Lower lobe of right lung (tissue), 2 donors: Measurements from ENCODE around the gene TFB2M. TPM values are rescaled to one million over a fixed set of nuclear protein-coding genes. Genes with fewer than 3 reads are reported as not detected.
"Not testable (repeated sequence)": the region's sequence is repeated elsewhere in the genome, so short reads cannot be mapped to it uniquely, and the experiment has no call there.

Experiments
- ATAC-seq, 2 donors: fragments of 200-7000 bp; cut with Tn5 transposase; one replicate each; pipeline ENCODE4 v1.9.1; 2020 to 2022; ENCODE audit warnings: mild to moderate bottlenecking in 2 of 2, moderate library complexity in 2 of 2
- DNase-seq: peaks from one replicate; pipeline ENCODE4 v3.0.0-alpha.2; 2020
- H3K27ac ChIP-seq: fragments of 200-600 bp; one replicate; pipeline ENCODE4 v1.8.0; 2022
- H3K27me3 ChIP-seq: fragments of 200-600 bp; one replicate; pipeline ENCODE4 v1.8.0; 2022; ENCODE audit warnings: low read depth
- H3K36me3 ChIP-seq: fragments of 200-600 bp; one replicate; pipeline ENCODE4 v1.8.0; 2022; ENCODE audit warnings: mild to moderate bottlenecking
- H3K4me1 ChIP-seq: fragments of 200-600 bp; one replicate; pipeline ENCODE4 v1.8.0; 2022
- H3K4me3 ChIP-seq: fragments of 200-600 bp; one replicate; pipeline ENCODE4 v1.8.0; 2022; ENCODE audit warnings: mild to moderate bottlenecking
- H3K9me3 ChIP-seq: fragments of 200-600 bp; one replicate; pipeline ENCODE4 v1.8.0; 2022
- intact Hi-C: fragments of 100-400 bp; cut with DNase I; formaldehyde crosslinking; loops from one replicate; pipeline ENCODE4 v1.11.0; 2022
- total RNA-seq: library from RNA; stranded (reverse); fragmentation: NEBNext Ultra II Directional; extraction: Animal tissue kit (Norgen Biotek cat#: 25700); gene quantifications from one replicate; pipeline ENCODE4 v1.2.1, GENCODE V29; 2021
- TF ChIP-seq, protein P1 (sequence below): fragments of 200-600 bp; IDR thresholded peaks from one replicate; pipeline ENCODE4 v1.8.0; 2022; ENCODE audit warnings: antibody characterized with exemption, mild to moderate bottlenecking
- donor health status: DM: no; HTN: yes; CAD: no; lungs with severe emphysema.

TFB2M gene
- total RNA-seq, 1 donor from 2014 or later, result 10.2 TPM

DNA sequence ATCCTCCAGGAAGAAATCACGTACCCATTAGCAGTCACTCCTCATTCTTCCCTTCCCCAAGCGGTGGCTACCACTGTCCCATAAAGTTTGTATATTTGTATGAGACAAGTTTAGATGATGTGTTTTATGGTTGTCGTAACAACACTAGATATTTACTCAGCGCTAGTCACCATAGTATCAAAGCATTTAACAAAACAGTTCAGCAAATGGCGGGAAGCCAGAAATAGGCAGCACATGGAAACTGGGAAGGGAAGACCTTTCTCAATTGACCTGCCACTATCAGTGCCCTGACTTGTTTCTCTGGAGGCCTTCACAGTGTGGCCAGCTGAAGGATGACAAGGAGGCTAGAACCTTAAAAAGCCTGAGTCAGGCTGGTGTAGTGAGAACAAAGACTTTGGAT lies 31.3 kb upstream of the TFB2M start:
- intact Hi-C loops, result no loop called here
- H3K27ac ChIP-seq, result no peak overlapping the region

DNA sequence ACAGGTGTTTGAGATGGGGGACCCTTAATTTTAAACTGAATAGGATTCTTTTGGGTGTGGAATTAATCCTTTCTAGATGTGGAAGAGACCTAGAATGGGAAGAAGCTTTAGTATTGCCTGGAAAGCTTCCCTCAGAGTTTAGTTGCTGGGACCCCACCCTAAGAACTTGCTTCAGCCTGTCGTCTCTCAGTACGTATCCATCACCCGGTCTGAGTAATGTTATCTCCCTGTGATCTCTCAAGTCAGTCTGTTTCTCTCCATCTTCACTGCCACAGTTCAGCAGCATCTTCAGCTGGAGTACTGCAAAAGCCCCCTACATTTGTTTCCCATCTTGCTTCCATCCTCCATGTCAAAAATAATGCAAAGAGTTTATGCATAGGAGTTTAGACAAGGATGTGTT lies 29.1 kb upstream of the TFB2M start:
- ATAC-seq (no peak), DNase-seq (no peak)
- peaks cover 9% of the 10 kb centered on the region for H3K4me1 ChIP-seq
- TF ChIP-seq, protein P1, sequence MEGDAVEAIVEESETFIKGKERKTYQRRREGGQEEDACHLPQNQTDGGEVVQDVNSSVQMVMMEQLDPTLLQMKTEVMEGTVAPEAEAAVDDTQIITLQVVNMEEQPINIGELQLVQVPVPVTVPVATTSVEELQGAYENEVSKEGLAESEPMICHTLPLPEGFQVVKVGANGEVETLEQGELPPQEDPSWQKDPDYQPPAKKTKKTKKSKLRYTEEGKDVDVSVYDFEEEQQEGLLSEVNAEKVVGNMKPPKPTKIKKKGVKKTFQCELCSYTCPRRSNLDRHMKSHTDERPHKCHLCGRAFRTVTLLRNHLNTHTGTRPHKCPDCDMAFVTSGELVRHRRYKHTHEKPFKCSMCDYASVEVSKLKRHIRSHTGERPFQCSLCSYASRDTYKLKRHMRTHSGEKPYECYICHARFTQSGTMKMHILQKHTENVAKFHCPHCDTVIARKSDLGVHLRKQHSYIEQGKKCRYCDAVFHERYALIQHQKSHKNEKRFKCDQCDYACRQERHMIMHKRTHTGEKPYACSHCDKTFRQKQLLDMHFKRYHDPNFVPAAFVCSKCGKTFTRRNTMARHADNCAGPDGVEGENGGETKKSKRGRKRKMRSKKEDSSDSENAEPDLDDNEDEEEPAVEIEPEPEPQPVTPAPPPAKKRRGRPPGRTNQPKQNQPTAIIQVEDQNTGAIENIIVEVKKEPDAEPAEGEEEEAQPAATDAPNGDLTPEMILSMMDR, result no peak
- H3K27me3 ChIP-seq, result no peaks in the 10 kb centered on the region
- no peaks in the 10 kb centered on the region for H3K9me3 ChIP-seq
- intact Hi-C loops, result no loop called here
- peaks cover 11% of the 10 kb centered on the region for H3K36me3 ChIP-seq
- no peak overlapping the region for H3K4me3 ChIP-seq
- H3K27ac ChIP-seq, result no peak overlapping the region

More for the DNA sequence above, 31.3 kb upstream of the TFB2M start:
- ATAC-seq (peak; percentile 73 to 85), DNase-seq (no peak)
- H3K9me3 ChIP-seq, result no peaks in the 10 kb centered on the region
- TF ChIP-seq, protein P1, result no peak
- no peak overlapping the region for H3K4me3 ChIP-seq
- peaks cover 6% of the 10 kb centered on the region for H3K36me3 ChIP-seq
- no peaks in the 10 kb centered on the region for H3K27me3 ChIP-seq
- peaks cover 9% of the 10 kb centered on the region for H3K4me1 ChIP-seq

DNA sequence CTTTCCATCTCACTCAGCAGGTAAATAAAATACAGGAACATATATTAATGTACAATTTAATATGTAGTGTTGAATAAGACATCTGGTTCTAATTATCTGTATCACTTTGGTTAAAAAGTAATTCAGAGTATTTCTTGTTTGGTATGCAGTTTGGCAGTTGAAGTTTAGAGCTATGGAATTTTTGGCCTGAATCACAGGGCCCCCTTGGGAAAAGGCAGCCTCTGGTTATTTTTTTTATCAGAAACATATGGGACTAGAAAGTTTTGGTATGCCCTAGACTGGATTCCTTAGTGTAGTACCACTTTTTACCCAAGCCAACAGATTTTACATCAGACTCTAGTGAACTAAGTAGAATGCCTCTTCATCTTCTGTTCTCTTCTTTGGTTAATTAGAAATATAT lies 26.6 kb upstream of the TFB2M start:
- Histone ChIP-seq H3K27ac (no peak overlapping the region), H3K36me3 (peaks cover 11% of the 10 kb centered on the region), H3K4me3 (no peak overlapping the region), H3K4me1 (peaks cover 11% of the 10 kb centered on the region), H3K9me3 (no peaks in the 10 kb centered on the region), H3K27me3 (no peaks in the 10 kb centered on the region)
- intact Hi-C loops, result no loop called here
- no peak for DNase-seq
- ATAC-seq, result no peak
- TF ChIP-seq, protein P1, result no peak

DNA sequence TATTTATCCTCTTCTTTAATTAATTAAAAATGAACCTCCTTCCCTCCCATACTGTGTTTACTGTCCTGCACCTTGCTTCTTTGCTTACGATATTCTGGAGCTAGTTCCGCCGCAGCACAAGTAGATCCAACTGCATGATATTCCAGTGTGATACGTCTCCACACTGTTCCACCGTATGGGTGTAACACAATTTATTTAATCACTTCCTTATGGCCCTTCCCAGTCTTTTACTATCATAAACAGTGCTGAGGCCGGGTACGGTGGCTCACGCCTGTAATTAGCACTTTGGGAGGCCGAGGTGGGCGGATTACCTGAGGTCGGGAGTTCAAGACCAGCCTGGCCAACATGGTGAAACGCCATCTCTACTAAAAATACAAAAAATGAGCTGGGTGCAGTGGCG lies 25.9 kb upstream of the TFB2M start:
- intact Hi-C loops, result no loop called here
- DNase-seq, result no peak
- peaks cover 11% of the 10 kb centered on the region for H3K36me3 ChIP-seq
- H3K27ac ChIP-seq, result no peak overlapping the region
- H3K9me3 ChIP-seq, result no peaks in the 10 kb centered on the region
- ATAC-seq, result no peak
- no peaks in the 10 kb centered on the region for H3K27me3 ChIP-seq
- peaks cover 14% of the 10 kb centered on the region for H3K4me1 ChIP-seq
- no peak overlapping the region for H3K4me3 ChIP-seq
- TF ChIP-seq, protein P1, result no peak

DNA sequence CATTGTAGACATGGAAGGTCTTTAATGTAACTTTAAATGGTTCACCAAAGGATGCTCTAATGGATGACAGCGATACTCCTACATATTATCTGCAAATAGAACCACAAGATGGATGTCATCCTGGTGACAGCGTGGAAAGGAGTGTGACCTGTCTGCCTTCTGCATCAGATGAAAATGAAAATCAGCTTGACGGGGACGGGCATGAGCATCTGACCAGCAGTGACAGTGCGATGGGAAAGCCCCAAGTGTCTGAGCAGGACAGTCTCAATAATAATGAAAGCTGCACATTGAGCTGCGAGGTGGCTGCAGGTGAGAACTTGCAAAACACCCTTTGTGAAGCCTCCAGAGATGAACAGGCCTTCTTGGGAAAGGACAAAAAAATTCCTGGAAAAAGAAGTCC lies 25.4 kb upstream of the TFB2M start:
- TF ChIP-seq, protein P1, result no peak
- no peak for DNase-seq
- Histone ChIP-seq H3K4me1 (peaks cover 18% of the 10 kb centered on the region), H3K9me3 (no peaks in the 10 kb centered on the region), H3K27ac (no peak overlapping the region), H3K27me3 (no peaks in the 10 kb centered on the region), H3K4me3 (no peak overlapping the region), H3K36me3 (peaks cover 11% of the 10 kb centered on the region)
- intact Hi-C loops, result no loop called here
- no peak for ATAC-seq

DNA sequence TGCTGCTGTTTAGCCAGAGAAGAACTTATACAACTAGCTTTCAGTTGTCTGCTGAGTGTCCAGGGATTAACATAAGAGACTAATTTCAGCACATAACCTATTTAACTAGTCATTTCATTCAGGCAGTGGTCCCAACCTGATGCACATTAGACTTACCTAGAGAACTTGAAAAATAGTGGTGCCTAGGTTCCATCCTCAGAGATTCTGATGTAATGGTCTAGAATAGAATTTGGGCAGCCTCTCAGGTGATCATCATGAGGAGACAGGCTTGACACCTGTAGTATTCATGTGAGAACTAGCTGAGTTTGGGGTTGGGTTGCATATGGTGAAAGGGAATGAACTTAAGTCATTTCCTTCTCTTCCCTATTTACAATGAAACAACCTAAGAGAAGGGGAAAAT lies 25.0 kb upstream of the TFB2M start:
- Histone ChIP-seq H3K4me1 (peaks cover 20% of the 10 kb centered on the region), H3K36me3 (peaks cover 11% of the 10 kb centered on the region), H3K9me3 (no peaks in the 10 kb centered on the region), H3K27ac (no peak overlapping the region), H3K27me3 (no peaks in the 10 kb centered on the region), H3K4me3 (no peak overlapping the region)
- no peak for DNase-seq
- intact Hi-C loops, result no loop called here
- TF ChIP-seq, protein P1, result no peak
- no peak for ATAC-seq

DNA sequence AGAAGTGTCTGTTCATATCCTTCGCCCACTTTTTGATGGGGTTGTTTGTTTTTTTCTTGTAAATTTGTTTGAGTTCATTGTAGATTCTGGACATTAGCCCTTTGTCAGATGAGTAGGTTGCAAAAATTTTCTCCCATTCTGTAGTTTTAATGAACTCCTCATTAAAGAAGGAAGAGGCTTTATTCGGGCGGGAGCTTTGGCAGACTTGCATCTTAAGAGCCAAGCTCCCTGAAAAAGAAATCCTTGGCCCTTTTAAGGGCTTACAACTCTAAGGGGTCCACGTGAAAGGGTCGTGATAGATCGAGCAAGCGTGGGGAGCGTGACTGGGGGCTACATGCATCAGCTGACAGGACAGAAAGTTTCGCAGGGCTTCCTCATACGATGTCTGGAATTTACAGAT lies 23.9 kb upstream of the TFB2M start:
- H3K27me3 ChIP-seq, H3K9me3 ChIP-seq, ATAC-seq, H3K4me3 ChIP-seq, intact Hi-C loops, H3K27ac ChIP-seq, DNase-seq: not testable (repeated sequence)
- H3K4me1 ChIP-seq, result peaks cover 22% of the 10 kb centered on the region
- peaks cover 11% of the 10 kb centered on the region for H3K36me3 ChIP-seq
